ENCODE data around the gene UNC45B.
"Not testable (repeated sequence)": the region's sequence is repeated elsewhere in the genome, so short reads cannot be mapped to it uniquely, and the experiment has no call there.

The UNC45B gene

GRCh38 chr17:35141681-35142466 is 5.7 kb upstream of the UNC45B start, which contains the start of gene NLE1:
TSS of gene NLE1 (minus strand) at chr17:35142303. CDS start at chr17:35142275, 28 bp downstream.
- DNase-seq, result peak; percentile 89

- DNase-seq, result no peak
These were observed 5.2 kb upstream of the UNC45B start for GRCh38 chr17:35142467-35142796.

- no peak for DNase-seq
These were observed 2.8 kb upstream of the UNC45B start for GRCh38 chr17:35144840-35145239.

GRCh38 chr17:35146214-35146833 is 1.3 kb upstream of the UNC45B start:
- no peak for DNase-seq

GRCh38 chr17:35148144-35148543 is 527 bp downstream of the UNC45B start:
- no peak for DNase-seq

- no peak for DNase-seq
These were observed 2.3 kb downstream of the UNC45B start for GRCh38 chr17:35149941-35150340.

GRCh38 chr17:35151080-35151479 is 3.5 kb downstream of the UNC45B start:
- DNase-seq, result not testable (repeated sequence)

- no peak for DNase-seq
These were observed 5.0 kb downstream of the UNC45B start for GRCh38 chr17:35152421-35153140.

GRCh38 chr17:35154196-35155165 is 6.9 kb downstream of the UNC45B start:
- DNase-seq, result no peak

GRCh38 chr17:35155246-35155645 is 7.6 kb downstream of the UNC45B start:
- DNase-seq, result no peak

- no peak for DNase-seq
These were observed 12.3 kb downstream of the UNC45B start for GRCh38 chr17:35159940-35160339.

GRCh38 chr17:35160354-35161201 is 13.0 kb downstream of the UNC45B start:
- no peak for DNase-seq

- DNase-seq, result no peak
These were observed 13.7 kb downstream of the UNC45B start for GRCh38 chr17:35161281-35161761.

- no peak for DNase-seq
These were observed 15.1 kb downstream of the UNC45B start for GRCh38 chr17:35162755-35163154.

- DNase-seq, result no peak
These were observed 16.3 kb downstream of the UNC45B start for GRCh38 chr17:35163886-35164285.

- DNase-seq, result no peak
These were observed 17.1 kb downstream of the UNC45B start for GRCh38 chr17:35164716-35165115.

GRCh38 chr17:35166526-35166925 is 18.9 kb downstream of the UNC45B start:
- no peak for DNase-seq

GRCh38 chr17:35167046-35167445 is 19.4 kb downstream of the UNC45B start:
- no peak for DNase-seq

GRCh38 chr17:35167666-35168065 is 20.0 kb downstream of the UNC45B start:
- DNase-seq, result no peak

GRCh38 chr17:35169835-35170363 is 22.3 kb downstream of the UNC45B start:
- DNase-seq, result no peak
